NCI-H187 (cell line): ENCODE measurements around the gene CHST7.

Experiments used
- DNase-seq, 2 experiments: peaks; one replicate each; lab custom pipeline; 2025; lab: John Stamatoyannopoulos, UW

Gene CHST7

GRCh38 chrX:46610070-46610658, 36.6 kb downstream of the CHST7 start:
- DNase-seq = no peak

- DNase-seq = no peak
These were observed 38.2 kb downstream of the CHST7 start for GRCh38 chrX:46611658-46612362.

- DNase-seq = no peak
These were observed 44.3 kb downstream of the CHST7 start for GRCh38 chrX:46617906-46618305.

GRCh38 chrX:46618947-46619346, 45.4 kb downstream of the CHST7 start:
- DNase-seq = no peak

GRCh38 chrX:46620505-46620904, 46.9 kb downstream of the CHST7 start:
- no peak for DNase-seq

GRCh38 chrX:46621572-46621971, 48.0 kb downstream of the CHST7 start:
- no peak for DNase-seq

- DNase-seq = no peak
These were observed 50.7 kb downstream of the CHST7 start for GRCh38 chrX:46624090-46624786.

GRCh38 chrX:46626566-46626965, 53.0 kb downstream of the CHST7 start:
- no peak for DNase-seq

- no peak for DNase-seq
These were observed 53.5 kb downstream of the CHST7 start for GRCh38 chrX:46627062-46627461.

- no peak for DNase-seq
These were observed 54.3 kb downstream of the CHST7 start for GRCh38 chrX:46627711-46628419.

GRCh38 chrX:46628460-46629371, 55.2 kb downstream of the CHST7 start:
- no peak for DNase-seq

GRCh38 chrX:46630141-46630540, 56.6 kb downstream of the CHST7 start:
- DNase-seq = no peak

GRCh38 chrX:46634577-46634976, 61.0 kb downstream of the CHST7 start:
- no peak for DNase-seq

- no peak for DNase-seq
These were observed 61.6 kb downstream of the CHST7 start for GRCh38 chrX:46635186-46635585.

GRCh38 chrX:46636223-46636622, 62.7 kb downstream of the CHST7 start:
- DNase-seq = no peak

GRCh38 chrX:46637938-46638337, 64.4 kb downstream of the CHST7 start:
- DNase-seq = no peak

- peak in 1 of 2 experiments; percentile 3 for DNase-seq
These were observed 68.6 kb downstream of the CHST7 start for GRCh38 chrX:46642145-46642544.

- DNase-seq = no peak
These were observed 70.1 kb downstream of the CHST7 start for GRCh38 chrX:46643636-46644035.

- DNase-seq = peak in 1 of 2 experiments; percentile 36
These were observed 72.0 kb downstream of the CHST7 start for GRCh38 chrX:46645614-46646013.

- DNase-seq = no peak
These were observed 73.7 kb downstream of the CHST7 start for GRCh38 chrX:46647251-46647650.
